Measurements from ENCODE around the gene ZBTB43.

DNA sequence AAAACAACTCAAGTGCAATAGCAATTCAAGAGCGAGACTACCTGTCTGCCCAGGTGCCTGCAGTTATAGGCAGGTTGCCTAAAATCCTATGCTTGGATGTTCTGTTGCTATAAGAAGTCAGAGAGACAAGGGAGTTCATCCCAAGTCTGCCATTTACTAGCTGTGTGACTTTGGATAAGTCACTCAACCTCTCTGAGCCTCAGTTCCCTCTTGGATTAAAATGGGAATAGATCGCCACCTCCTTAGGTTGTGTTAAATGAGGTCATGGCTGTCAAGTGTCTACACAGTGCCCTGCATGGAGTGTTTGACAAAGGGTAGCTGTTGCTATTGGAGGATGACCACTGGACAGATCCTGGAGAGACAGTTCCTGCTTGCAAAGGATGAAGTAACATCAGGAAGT, 54.3 kb downstream of the ZBTB43 start:
- TF ChIP-seq, protein P1, sequence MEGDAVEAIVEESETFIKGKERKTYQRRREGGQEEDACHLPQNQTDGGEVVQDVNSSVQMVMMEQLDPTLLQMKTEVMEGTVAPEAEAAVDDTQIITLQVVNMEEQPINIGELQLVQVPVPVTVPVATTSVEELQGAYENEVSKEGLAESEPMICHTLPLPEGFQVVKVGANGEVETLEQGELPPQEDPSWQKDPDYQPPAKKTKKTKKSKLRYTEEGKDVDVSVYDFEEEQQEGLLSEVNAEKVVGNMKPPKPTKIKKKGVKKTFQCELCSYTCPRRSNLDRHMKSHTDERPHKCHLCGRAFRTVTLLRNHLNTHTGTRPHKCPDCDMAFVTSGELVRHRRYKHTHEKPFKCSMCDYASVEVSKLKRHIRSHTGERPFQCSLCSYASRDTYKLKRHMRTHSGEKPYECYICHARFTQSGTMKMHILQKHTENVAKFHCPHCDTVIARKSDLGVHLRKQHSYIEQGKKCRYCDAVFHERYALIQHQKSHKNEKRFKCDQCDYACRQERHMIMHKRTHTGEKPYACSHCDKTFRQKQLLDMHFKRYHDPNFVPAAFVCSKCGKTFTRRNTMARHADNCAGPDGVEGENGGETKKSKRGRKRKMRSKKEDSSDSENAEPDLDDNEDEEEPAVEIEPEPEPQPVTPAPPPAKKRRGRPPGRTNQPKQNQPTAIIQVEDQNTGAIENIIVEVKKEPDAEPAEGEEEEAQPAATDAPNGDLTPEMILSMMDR (conservative IDR thresholded peaks at IDR 0.05; ENCODE audit: low read depth in 2 of 2) = no peak
- TF ChIP-seq EZH2 (IDR thresholded peaks at IDR 0.05; ENCODE audit: low read depth, unreplicated experiment) (no peak), POLR2AphosphoS5 (IDR thresholded peaks at IDR 0.05; ENCODE audit: low read depth) (no peak), EZH2phosphoT487 (IDR thresholded peaks at IDR 0.05; ENCODE audit: unreplicated experiment) (no peak), JUNB (IDR thresholded peaks at IDR 0.05; ENCODE audit: unreplicated experiment) (no peak), CREB1 (CRISPR knock-in tag; IDR thresholded peaks at IDR 0.05; ENCODE audit: low read depth) (no peak), STAT1 (IDR thresholded peaks at IDR 0.05; ENCODE audit: unreplicated experiment) (no peak), NANOG (IDR thresholded peaks at IDR 0.05; ENCODE audit: borderline replicate concordance) (no peak)
- TF ChIP-seq, protein P2, sequence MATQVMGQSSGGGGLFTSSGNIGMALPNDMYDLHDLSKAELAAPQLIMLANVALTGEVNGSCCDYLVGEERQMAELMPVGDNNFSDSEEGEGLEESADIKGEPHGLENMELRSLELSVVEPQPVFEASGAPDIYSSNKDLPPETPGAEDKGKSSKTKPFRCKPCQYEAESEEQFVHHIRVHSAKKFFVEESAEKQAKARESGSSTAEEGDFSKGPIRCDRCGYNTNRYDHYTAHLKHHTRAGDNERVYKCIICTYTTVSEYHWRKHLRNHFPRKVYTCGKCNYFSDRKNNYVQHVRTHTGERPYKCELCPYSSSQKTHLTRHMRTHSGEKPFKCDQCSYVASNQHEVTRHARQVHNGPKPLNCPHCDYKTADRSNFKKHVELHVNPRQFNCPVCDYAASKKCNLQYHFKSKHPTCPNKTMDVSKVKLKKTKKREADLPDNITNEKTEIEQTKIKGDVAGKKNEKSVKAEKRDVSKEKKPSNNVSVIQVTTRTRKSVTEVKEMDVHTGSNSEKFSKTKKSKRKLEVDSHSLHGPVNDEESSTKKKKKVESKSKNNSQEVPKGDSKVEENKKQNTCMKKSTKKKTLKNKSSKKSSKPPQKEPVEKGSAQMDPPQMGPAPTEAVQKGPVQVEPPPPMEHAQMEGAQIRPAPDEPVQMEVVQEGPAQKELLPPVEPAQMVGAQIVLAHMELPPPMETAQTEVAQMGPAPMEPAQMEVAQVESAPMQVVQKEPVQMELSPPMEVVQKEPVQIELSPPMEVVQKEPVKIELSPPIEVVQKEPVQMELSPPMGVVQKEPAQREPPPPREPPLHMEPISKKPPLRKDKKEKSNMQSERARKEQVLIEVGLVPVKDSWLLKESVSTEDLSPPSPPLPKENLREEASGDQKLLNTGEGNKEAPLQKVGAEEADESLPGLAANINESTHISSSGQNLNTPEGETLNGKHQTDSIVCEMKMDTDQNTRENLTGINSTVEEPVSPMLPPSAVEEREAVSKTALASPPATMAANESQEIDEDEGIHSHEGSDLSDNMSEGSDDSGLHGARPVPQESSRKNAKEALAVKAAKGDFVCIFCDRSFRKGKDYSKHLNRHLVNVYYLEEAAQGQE (IDR thresholded peaks at IDR 0.05; ENCODE audit: unreplicated experiment) = no peak
- TF ChIP-seq, protein P3, sequence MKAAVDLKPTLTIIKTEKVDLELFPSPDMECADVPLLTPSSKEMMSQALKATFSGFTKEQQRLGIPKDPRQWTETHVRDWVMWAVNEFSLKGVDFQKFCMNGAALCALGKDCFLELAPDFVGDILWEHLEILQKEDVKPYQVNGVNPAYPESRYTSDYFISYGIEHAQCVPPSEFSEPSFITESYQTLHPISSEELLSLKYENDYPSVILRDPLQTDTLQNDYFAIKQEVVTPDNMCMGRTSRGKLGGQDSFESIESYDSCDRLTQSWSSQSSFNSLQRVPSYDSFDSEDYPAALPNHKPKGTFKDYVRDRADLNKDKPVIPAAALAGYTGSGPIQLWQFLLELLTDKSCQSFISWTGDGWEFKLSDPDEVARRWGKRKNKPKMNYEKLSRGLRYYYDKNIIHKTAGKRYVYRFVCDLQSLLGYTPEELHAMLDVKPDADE (IDR thresholded peaks at IDR 0.05) = no peak

Data from GM23338 (cell line).